ENCODE results near the gene ZNF77. TPM values are rescaled to one million over a fixed set of nuclear protein-coding genes. Genes with fewer than 3 reads are reported as not detected.

ZNF77 gene
- polyA plus RNA-seq, 1 donor from 2014 or later = 13.0 TPM

DNA sequence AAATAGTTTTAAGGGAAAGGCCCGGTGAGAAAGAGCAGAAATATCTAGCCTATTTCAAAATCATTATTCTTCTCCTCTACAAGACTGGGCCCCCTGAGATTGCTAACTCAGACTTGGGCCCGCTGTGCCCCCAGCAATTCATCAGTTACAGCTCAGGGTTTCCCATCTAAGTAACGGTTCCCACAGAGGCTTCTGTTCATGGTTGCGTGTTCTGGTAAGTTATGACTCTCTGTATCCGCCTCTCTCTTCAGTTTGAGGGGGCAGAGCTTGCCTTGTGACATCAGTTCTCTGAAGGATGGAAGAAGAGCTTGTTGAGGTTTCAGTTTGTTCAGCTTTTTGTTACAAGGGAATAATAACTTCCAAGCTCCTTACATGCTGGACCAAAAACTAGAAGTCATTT lies 32.5 kb downstream of the ZNF77 start:
- H3K9me2 ChIP-seq (ENCODE audit: insufficient read depth, low read length) = no peaks in the 10 kb centered on the region
- no peaks in the 10 kb centered on the region for H4K20me1 ChIP-seq (ENCODE audit: insufficient read depth)
- H3K4me2 ChIP-seq (ENCODE audit: low read length) = no peak overlapping the region
- no peak overlapping the region for H2AFZ ChIP-seq (ENCODE audit: low read depth, low read length)
- H3K27ac ChIP-seq (ENCODE audit: low read length) = no peak overlapping the region
- peaks cover 4% of the 10 kb centered on the region for H3K9me3 ChIP-seq (ENCODE audit: low read length)
- no peak overlapping the region for H3K4me3 ChIP-seq (ENCODE audit: low read length)
- TF ChIP-seq, protein P1, sequence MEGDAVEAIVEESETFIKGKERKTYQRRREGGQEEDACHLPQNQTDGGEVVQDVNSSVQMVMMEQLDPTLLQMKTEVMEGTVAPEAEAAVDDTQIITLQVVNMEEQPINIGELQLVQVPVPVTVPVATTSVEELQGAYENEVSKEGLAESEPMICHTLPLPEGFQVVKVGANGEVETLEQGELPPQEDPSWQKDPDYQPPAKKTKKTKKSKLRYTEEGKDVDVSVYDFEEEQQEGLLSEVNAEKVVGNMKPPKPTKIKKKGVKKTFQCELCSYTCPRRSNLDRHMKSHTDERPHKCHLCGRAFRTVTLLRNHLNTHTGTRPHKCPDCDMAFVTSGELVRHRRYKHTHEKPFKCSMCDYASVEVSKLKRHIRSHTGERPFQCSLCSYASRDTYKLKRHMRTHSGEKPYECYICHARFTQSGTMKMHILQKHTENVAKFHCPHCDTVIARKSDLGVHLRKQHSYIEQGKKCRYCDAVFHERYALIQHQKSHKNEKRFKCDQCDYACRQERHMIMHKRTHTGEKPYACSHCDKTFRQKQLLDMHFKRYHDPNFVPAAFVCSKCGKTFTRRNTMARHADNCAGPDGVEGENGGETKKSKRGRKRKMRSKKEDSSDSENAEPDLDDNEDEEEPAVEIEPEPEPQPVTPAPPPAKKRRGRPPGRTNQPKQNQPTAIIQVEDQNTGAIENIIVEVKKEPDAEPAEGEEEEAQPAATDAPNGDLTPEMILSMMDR (IDR thresholded peaks at IDR 0.05; ENCODE audit: poor library complexity, severe bottlenecking) = no peak
- TF ChIP-seq EZH2 (IDR thresholded peaks at IDR 0.05; ENCODE audit: borderline replicate concordance, insufficient read depth, low read length, poor library complexity, severe bottlenecking) (no peak), POLR2AphosphoS5 (IDR thresholded peaks at IDR 0.05) (no peak), MXI1 (conservative IDR thresholded peaks at IDR 0.05; ENCODE audit: poor library complexity, severe bottlenecking) (no peak), RAD21 (conservative IDR thresholded peaks at IDR 0.05) (no peak), TAF1 (IDR thresholded peaks at IDR 0.05; ENCODE audit: low read depth) (no peak), EP300 (conservative IDR thresholded peaks at IDR 0.05; ENCODE audit: poor library complexity, severe bottlenecking) (no peak), SMC3 (conservative IDR thresholded peaks at IDR 0.05; ENCODE audit: poor library complexity) (no peak)
- TF ChIP-seq, protein P2, sequence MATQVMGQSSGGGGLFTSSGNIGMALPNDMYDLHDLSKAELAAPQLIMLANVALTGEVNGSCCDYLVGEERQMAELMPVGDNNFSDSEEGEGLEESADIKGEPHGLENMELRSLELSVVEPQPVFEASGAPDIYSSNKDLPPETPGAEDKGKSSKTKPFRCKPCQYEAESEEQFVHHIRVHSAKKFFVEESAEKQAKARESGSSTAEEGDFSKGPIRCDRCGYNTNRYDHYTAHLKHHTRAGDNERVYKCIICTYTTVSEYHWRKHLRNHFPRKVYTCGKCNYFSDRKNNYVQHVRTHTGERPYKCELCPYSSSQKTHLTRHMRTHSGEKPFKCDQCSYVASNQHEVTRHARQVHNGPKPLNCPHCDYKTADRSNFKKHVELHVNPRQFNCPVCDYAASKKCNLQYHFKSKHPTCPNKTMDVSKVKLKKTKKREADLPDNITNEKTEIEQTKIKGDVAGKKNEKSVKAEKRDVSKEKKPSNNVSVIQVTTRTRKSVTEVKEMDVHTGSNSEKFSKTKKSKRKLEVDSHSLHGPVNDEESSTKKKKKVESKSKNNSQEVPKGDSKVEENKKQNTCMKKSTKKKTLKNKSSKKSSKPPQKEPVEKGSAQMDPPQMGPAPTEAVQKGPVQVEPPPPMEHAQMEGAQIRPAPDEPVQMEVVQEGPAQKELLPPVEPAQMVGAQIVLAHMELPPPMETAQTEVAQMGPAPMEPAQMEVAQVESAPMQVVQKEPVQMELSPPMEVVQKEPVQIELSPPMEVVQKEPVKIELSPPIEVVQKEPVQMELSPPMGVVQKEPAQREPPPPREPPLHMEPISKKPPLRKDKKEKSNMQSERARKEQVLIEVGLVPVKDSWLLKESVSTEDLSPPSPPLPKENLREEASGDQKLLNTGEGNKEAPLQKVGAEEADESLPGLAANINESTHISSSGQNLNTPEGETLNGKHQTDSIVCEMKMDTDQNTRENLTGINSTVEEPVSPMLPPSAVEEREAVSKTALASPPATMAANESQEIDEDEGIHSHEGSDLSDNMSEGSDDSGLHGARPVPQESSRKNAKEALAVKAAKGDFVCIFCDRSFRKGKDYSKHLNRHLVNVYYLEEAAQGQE (IDR thresholded peaks at IDR 0.05; ENCODE audit: borderline replicate concordance) = no peak
- no peaks in the 10 kb centered on the region for H3F3A ChIP-seq (ENCODE audit: insufficient read depth, low read length, poor library complexity, severe bottlenecking)
- no peaks in the 10 kb centered on the region for H3K27me3 ChIP-seq (ENCODE audit: insufficient read depth, low read depth, low read length)
- H3K36me3 ChIP-seq (ENCODE audit: insufficient read depth, low read length) = no peaks in the 10 kb centered on the region
- no peak overlapping the region for H3K9ac ChIP-seq (ENCODE audit: low read length)
- H3K79me2 ChIP-seq (replicated peaks; ENCODE audit: insufficient read depth, low read length) = no peaks in the 10 kb centered on the region

DNA sequence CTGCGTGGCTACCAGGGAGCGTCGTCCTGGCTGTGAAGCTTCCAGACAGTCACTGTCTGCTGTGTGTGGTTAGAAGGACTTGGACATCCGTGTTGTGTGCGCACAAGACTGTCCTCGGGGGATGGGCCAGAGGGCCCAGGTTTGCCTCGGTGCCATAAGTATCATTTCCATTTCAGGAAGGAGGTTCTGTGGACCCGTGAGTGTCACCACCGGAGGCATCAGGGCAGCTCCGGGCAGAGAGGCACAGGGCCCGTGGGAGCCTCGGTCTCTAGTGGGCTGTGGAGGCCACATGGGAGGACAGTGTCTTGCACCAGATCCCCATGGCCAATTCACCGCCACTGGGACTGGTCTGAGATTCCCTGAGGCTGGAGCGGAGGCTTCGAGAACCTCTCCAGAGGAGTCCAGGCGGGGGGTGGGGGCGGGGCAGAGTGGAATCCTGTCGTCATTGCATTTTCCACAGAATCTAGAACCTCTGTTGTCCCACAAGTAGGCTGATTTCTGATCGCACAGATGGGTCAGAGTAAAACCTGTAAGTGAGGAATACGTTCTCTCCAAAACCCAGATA lies 38.1 kb downstream of the ZNF77 start:
- Histone ChIP-seq H3K9ac (ENCODE audit: low read length) (no peak overlapping the region), H4K20me1 (ENCODE audit: insufficient read depth) (no peaks in the 10 kb centered on the region), H3K27ac (ENCODE audit: low read length) (no peak overlapping the region), H3K36me3 (ENCODE audit: insufficient read depth, low read length) (no peaks in the 10 kb centered on the region), H3K79me2 (replicated peaks; ENCODE audit: insufficient read depth, low read length) (no peaks in the 10 kb centered on the region), H3K9me3 (ENCODE audit: low read length) (no peaks in the 10 kb centered on the region), H3K27me3 (ENCODE audit: insufficient read depth, low read depth, low read length) (no peaks in the 10 kb centered on the region), H3F3A (ENCODE audit: insufficient read depth, low read length, poor library complexity, severe bottlenecking) (no peaks in the 10 kb centered on the region), H2AFZ (ENCODE audit: low read depth, low read length) (no peak overlapping the region), H3K4me3 (ENCODE audit: low read length) (no peak overlapping the region), H3K9me2 (ENCODE audit: insufficient read depth, low read length) (no peaks in the 10 kb centered on the region), H3K4me2 (ENCODE audit: low read length) (no peak overlapping the region)
- TF ChIP-seq TAF1 (IDR thresholded peaks at IDR 0.05; ENCODE audit: low read depth) (no peak), POLR2AphosphoS5 (IDR thresholded peaks at IDR 0.05) (no peak), EP300 (conservative IDR thresholded peaks at IDR 0.05; ENCODE audit: poor library complexity, severe bottlenecking) (no peak), SMC3 (conservative IDR thresholded peaks at IDR 0.05; ENCODE audit: poor library complexity) (no peak), MXI1 (conservative IDR thresholded peaks at IDR 0.05; ENCODE audit: poor library complexity, severe bottlenecking) (no peak), RAD21 (conservative IDR thresholded peaks at IDR 0.05) (no peak), EZH2 (IDR thresholded peaks at IDR 0.05; ENCODE audit: borderline replicate concordance, insufficient read depth, low read length, poor library complexity, severe bottlenecking) (no peak)
- TF ChIP-seq, protein P2 (IDR thresholded peaks at IDR 0.05; ENCODE audit: borderline replicate concordance) = no peak
- TF ChIP-seq, protein P1 (IDR thresholded peaks at IDR 0.05; ENCODE audit: poor library complexity, severe bottlenecking) = no peak
